ENCODE measurements around the gene POLE. TPM values are rescaled to one million over a fixed set of nuclear protein-coding genes. Genes with fewer than 3 reads are reported as not detected.

POLE gene
- total and polyA plus RNA-seq, 2 experiments from 2014 or later = 26.6 to 34.2 TPM

GRCh38 chr12:132630672-132631071 is 56.5 kb downstream of the POLE start:
- H3K27me3 ChIP-seq = no peaks in the 10 kb centered on the region
- no peaks in the 10 kb centered on the region for H3K36me3 ChIP-seq (replicated peaks; ENCODE audit: insufficient read depth, low read depth)
- no peak for TF ChIP-seq CTCF (IDR thresholded peaks at IDR 0.05; ENCODE audit: poor library complexity)
- H3K9me2 ChIP-seq (replicated peaks; ENCODE audit: insufficient read depth) = no peaks in the 10 kb centered on the region
- no peak overlapping the region for H2AFZ ChIP-seq
- H3K4me1 ChIP-seq (ENCODE audit: insufficient read depth) = no peaks in the 10 kb centered on the region
- H3K9me3 ChIP-seq (ENCODE audit: low read depth) = no peaks in the 10 kb centered on the region
- no peaks in the 10 kb centered on the region for H3K79me2 ChIP-seq
- no peak overlapping the region for H3K4me2 ChIP-seq
- H3K27ac ChIP-seq = no peak overlapping the region
- H3K4me3 ChIP-seq = no peak overlapping the region
- no peak for DNase-seq (ENCODE audit: low spot score)
- no peaks in the 10 kb centered on the region for H4K20me1 ChIP-seq (ENCODE audit: insufficient read depth, poor library complexity, severe bottlenecking)
- 93% methylated on average over 6 of the region's 6 CpGs for WGBS (ENCODE audit: low lambda C conversion rate, missing lambda C conversion rate)

- Histone ChIP-seq H3K9me2 (replicated peaks; ENCODE audit: insufficient read depth) (no peaks in the 10 kb centered on the region), H3K4me2 (no peak overlapping the region), H3K36me3 (replicated peaks; ENCODE audit: insufficient read depth, low read depth) (no peaks in the 10 kb centered on the region), H3K4me1 (ENCODE audit: insufficient read depth) (no peaks in the 10 kb centered on the region), H3K27ac (no peak overlapping the region), H2AFZ (no peak overlapping the region), H3K9me3 (ENCODE audit: low read depth) (no peaks in the 10 kb centered on the region), H4K20me1 (ENCODE audit: insufficient read depth, poor library complexity, severe bottlenecking) (no peaks in the 10 kb centered on the region), H3K27me3 (no peaks in the 10 kb centered on the region), H3K79me2 (no peaks in the 10 kb centered on the region), H3K4me3 (no peak overlapping the region)
- no peak for DNase-seq (ENCODE audit: low spot score)
- 91% methylated on average over 6 of the region's 6 CpGs for WGBS (ENCODE audit: low lambda C conversion rate, missing lambda C conversion rate)
- TF ChIP-seq EZH2 (IDR thresholded peaks at IDR 0.05; ENCODE audit: borderline replicate concordance) = no peak
- TF ChIP-seq CTCF (IDR thresholded peaks at IDR 0.05; ENCODE audit: poor library complexity) = no peak
- no peak for TF ChIP-seq EZH2phosphoT487 (IDR thresholded peaks at IDR 0.05; ENCODE audit: low read depth, severe bottlenecking, unreplicated experiment)
These were observed 57.8 kb downstream of the POLE start for GRCh38 chr12:132629330-132629729.

GRCh38 chr12:132625731-132626430 is 61.3 kb downstream of the POLE start:
- H2AFZ ChIP-seq = no peak overlapping the region
- no peak for DNase-seq (ENCODE audit: low spot score)
- H3K27me3 ChIP-seq = no peaks in the 10 kb centered on the region
- H3K9me3 ChIP-seq (ENCODE audit: low read depth) = no peaks in the 10 kb centered on the region
- no peak overlapping the region for H3K4me2 ChIP-seq
- H3K9me2 ChIP-seq (replicated peaks; ENCODE audit: insufficient read depth) = no peaks in the 10 kb centered on the region
- no peaks in the 10 kb centered on the region for H3K79me2 ChIP-seq
- H4K20me1 ChIP-seq (ENCODE audit: insufficient read depth, poor library complexity, severe bottlenecking) = no peaks in the 10 kb centered on the region
- no peak overlapping the region for H3K27ac ChIP-seq
- H3K4me1 ChIP-seq (ENCODE audit: insufficient read depth) = no peaks in the 10 kb centered on the region
- TF ChIP-seq EZH2 (IDR thresholded peaks at IDR 0.05; ENCODE audit: borderline replicate concordance) (no peak), CTCF (IDR thresholded peaks at IDR 0.05; ENCODE audit: poor library complexity) (no peak), EZH2phosphoT487 (IDR thresholded peaks at IDR 0.05; ENCODE audit: low read depth, severe bottlenecking, unreplicated experiment) (no peak)
- H3K4me3 ChIP-seq = no peak overlapping the region
- WGBS (ENCODE audit: low lambda C conversion rate, missing lambda C conversion rate) = 98% methylated on average over 24 of the region's 24 CpGs
- H3K36me3 ChIP-seq (replicated peaks; ENCODE audit: insufficient read depth, low read depth) = no peaks in the 10 kb centered on the region

Data from hepatocyte (in vitro differentiated cells).